Stimulated activated CD4-positive, alpha-beta T cell treated with anti-CD3 and anti-CD28 coated beads, TNF-alpha, amount 100 ng/mL, for 4 hours (primary cell): Measurements from ENCODE around the gene UMODL1.

ENCODE experiments used
- DNase-seq, 3 experiments: peaks; one replicate each; pipeline ENCODE4 v3.0.0-alpha.2; 2020; ENCODE audit warnings: low read depth in 3 of 3

The UMODL1 gene

GRCh38 chr21:42129300-42130266, 58.5 kb downstream of the UMODL1 start:
- no peak for DNase-seq

DNA sequence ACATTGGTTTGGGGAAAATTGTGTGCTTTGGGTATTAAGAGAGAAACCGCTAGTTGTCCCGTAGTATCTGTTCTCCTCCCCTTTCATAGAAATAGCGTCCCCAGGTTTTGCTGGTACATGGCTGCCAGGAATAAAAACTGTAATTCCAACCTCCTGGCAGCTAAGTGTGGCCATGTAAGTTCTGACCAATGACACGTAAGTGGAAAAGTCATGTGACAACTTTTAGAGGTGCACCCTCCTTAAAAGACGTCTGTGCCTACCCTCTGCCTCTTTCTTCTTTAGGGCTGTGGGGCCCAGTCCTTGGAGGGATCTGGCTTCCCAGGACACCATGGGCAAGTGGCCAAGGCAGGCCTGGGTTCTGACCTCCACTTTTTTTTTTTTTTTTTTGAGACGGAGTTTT, 59.3 kb downstream of the UMODL1 start:
- no peak for DNase-seq

GRCh38 chr21:42132183-42132582, 61.1 kb downstream of the UMODL1 start:
- no peak for DNase-seq

DNA sequence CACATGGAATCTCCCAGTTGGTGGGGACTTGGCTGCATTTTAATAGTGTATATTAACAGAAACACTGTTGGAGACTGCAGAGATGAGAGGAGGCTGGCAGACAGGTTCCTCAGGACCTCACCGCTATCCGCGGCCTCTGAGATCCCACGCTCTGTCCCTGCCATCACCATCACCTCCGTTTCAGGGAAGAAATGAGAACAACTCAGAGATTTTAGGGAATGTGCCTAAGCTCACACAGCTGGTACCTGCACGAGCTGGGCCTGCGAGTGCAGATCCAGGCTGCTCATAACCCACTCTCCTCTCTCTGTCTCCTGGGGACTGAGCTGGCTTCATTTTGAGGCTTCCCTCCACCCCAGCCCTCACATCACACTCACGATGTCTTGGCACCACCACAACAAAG, 62.0 kb downstream of the UMODL1 start:
- DNase-seq: no peak

- DNase-seq: no peak
These were observed 64.4 kb downstream of the UMODL1 start for GRCh38 chr21:42135386-42136052.

GRCh38 chr21:42137191-42137904, 66.2 kb downstream of the UMODL1 start:
- no peak for DNase-seq

DNA sequence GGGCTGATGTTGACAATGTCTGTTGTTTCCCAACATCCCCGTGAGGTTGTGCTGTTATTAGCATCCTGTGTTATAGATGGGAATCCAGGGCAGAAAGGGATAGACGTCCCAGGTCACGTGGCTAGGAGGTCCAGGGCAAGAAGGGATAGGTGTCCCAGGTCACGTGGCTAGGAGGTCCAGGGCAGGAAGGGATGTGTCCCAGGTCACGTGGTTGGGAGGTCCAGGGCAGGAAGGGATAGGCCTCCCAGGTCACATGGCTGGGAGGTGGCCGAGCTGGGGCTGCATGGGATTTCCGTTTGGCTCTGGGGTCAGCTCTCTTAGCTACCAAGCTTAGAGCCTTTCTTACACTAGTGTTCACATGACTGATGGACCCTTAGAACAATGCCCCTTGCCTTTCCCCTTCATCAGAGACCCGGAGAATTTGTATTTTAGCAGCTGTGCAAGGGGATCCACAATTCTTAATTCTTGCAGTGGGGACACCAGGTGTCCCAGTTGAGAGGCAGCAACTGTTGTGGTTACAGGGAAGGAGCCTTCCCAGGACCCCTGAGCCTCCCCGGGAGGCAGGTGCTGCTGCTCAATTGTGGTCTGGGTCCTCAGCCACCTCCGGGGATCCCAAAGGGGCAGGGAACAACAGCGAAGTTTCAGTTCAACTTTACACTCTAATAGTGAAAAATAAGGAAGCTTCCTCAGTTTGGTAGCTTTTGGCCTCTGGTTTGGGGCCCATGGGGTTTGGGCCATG, 69.2 kb downstream of the UMODL1 start:
- no peak for DNase-seq

DNA sequence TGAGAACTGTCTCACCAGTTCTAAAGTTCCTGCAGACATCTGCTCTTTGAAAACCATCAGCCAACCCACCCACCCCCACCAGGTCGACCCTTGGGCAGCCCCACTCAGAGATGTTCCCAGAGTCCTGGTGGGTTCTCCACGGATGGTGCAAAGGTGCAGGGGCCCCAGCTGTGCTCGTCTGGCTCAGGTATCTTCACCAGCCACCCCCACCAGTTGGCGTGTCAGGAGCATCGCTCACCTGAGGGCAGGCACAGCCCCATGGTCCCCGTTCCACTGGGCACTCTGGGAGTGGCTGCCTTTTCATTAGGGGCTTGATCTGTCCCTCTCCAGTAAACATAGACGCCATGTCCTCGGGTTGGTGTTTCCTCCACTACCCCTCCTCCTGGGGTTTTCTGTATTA, 70.5 kb downstream of the UMODL1 start:
- no peak for DNase-seq

- no peak for DNase-seq
These were observed 71.0 kb downstream of the UMODL1 start for GRCh38 chr21:42142141-42142540.

DNA sequence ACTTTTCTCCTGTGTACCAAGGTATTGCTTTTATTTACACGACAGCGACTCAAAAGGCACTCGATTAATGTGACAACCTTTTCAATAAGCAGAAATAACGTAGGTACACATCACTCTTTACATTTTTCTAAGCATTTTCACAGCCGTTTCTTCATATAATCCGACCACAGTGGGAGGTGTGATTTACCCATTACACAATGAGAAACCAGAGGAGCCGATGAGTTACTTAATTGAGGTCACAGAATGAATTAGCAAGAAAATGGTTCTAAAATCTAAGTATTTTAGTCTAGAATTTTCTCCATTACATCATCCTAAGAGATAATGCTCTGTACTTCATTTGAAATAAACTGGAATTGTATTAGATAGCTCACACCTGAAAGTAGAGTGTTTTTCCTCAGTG, 71.5 kb downstream of the UMODL1 start:
- DNase-seq: no peak

DNA sequence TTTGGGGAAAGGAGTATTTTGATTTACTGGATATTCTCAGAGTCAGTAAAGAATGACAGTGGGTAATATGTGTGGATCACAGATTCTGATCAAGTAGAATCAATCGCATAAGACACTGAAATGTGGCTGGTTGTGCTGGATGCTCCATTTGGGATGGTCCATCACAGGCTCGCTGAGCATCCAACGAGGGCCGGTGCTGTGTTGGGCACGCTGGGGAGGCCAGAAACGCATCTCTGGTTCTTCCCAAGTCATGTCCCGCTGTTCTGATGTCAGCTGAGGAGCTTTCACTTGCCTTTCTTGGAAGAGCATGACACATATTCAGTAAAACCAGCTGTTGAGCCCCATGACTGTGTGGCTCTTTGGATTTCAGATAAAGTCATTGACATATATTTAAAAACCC, 72.0 kb downstream of the UMODL1 start:
- DNase-seq: no peak

DNA sequence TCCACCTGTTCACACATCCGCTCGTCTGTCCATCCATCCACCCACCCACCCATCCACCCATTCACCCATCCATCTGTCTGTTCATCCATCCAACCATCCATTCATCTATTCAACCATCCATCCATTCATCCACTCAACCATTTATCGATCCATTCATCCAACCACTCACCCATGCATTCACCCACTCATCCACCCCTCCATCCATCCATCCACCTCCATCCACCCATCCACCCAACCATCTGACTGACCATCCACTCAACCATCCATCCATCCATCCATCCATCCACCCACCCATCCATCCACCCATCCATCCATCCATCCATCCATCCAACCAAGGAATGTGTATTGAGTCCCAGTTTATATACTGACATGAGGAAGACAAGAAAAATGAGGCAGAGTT, 73.1 kb downstream of the UMODL1 start:
- no peak for DNase-seq

- DNase-seq: no peak
These were observed 73.8 kb downstream of the UMODL1 start for GRCh38 chr21:42144679-42145568.

- peak; percentile 35 to 42 (median 39) for DNase-seq
These were observed 74.6 kb downstream of the UMODL1 start for GRCh38 chr21:42145569-42146272.

DNA sequence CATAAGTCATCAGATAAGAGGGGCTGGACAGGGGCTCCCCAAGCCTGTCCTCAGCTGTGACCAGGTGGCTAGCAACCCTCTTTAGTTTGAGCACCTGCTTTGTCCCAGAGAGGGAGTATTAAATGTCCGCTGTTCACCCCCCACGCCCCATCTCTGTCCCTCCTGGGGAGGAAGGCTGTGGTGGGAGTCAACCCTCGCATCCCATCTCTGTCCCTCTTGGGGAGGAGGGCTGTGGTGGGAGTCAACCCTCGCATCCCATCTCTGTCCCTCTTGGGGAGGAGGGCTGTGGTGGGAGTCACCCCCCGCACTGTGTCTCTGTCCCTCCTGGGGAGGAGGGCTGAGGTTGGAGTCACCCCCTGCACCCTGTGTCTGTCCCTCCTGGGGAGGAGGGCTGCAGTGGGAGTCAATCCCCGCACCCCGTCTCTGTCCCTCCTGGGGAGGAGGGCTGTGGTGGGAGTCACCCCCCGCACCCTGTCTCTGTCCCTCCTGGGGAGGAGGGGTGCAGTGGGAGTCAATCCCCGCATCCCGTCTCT, 75.2 kb downstream of the UMODL1 start:
- DNase-seq: no peak

DNA sequence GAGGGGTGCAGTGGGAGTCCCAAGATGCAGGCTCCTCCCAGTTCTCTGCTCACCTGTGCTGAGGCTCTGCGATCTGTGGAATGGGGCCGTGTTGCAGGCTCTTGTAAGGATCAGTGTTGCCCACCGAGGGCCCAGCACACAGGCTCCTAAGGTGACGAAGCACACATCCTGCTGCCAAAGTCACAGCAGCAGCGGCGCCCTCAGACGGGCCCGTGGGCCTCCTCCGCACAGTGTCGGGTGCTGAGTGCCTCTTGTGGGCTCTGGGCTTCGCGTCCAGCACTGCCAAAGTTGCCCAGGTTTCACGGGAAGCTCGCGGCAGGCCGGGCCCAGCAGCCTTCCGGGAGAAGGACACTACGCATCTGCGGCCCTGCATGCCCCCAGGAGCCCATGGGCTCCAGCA, 75.7 kb downstream of the UMODL1 start:
- DNase-seq: no peak

- DNase-seq: no peak
These were observed 76.4 kb downstream of the UMODL1 start for GRCh38 chr21:42147386-42148020.

DNA sequence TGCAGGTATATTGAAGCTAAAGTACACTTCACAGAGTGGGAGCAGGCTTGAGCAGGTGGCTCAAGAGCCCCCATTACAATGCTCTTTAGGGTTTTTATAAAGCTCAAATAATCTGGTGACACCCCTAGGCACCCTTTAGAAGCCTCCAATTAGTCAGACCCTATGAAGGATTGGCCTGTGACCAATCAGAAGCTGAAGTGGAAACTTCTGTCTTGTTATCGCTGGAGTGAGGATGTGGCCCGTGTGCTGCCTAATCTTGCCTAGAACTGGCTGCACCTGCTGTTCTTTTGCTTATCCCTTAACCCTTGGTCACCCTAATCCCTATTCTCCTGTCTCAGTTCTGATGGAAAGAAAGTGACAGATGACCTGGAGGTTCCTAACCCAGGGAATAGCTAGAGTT, 77.0 kb downstream of the UMODL1 start:
- DNase-seq: no peak

DNA sequence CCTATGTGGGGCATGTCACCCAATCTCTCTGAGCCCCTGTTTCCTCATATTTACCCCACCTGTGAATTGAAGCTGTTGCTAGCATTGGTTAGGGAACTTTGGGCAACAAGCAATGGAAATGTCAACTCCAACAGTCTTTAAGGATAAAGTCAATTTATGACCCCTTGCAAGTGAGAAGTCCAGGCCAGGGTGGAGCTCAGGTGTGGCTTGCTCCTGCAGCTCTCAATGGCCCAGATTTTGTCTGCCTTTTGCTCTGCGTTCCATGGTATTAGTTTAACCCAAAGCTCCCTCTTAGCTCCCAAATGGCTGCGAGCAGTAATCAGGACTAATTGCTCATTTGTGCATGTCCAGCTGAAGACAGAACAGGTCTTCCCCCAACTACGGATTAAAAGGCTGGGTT, 77.5 kb downstream of the UMODL1 start:
- no peak for DNase-seq
